Esophagus squamous epithelium (tissue), 5 donors: ENCODE measurements around the gene RPTOR. TPM values are rescaled to one million over a fixed set of nuclear protein-coding genes. Genes with fewer than 3 reads are reported as not detected.

Source experiments
- DNase-seq: peaks from one replicate; lab custom pipeline; 2025; lab: John Stamatoyannopoulos, UW
- H3K27ac ChIP-seq, 4 donors: fragments of 200-600 bp; sonication (generic); one replicate each; pipeline ENCODE4 v1.5.1; 2016 to 2019; ENCODE audit warnings: mild to moderate bottlenecking in 1 of 4
- H3K27me3 ChIP-seq, 4 donors: fragments of 200-600 bp; sonication (generic); 1 replicate in 3 of 4; 2 replicates in 1 of 4; pipeline versions ENCODE4 v1.5.1 to v1.6.0; 2017 to 2021; ENCODE audit warnings: antibody characterized with exemption in 1 of 4
- H3K36me3 ChIP-seq, 3 donors: fragments of 200-600 bp; sonication (generic); one replicate each; pipeline ENCODE4 v1.5.1; 2016 to 2019
- H3K4me1 ChIP-seq, 3 donors: fragments of 200-600 bp; sonication (generic); one replicate each; pipeline ENCODE4 v1.5.1; 2017 to 2019
- H3K4me3 ChIP-seq, 4 donors: fragments of 200-600 bp; sonication (generic); 1 replicate in 3 of 4; 2 replicates in 1 of 4; pipeline ENCODE4 v1.5.1; 2016 to 2019; ENCODE audit warnings: mild to moderate bottlenecking in 2 of 4, moderate library complexity in 1 of 4
- H3K9me3 ChIP-seq, 3 donors: fragments of 200-600 bp; sonication (generic); one replicate each; pipeline ENCODE4 v1.5.1; 2016 to 2019
- CTCF ChIP-seq, 6 experiments: fragments of 450-650 bp in 4 of 6; fragments of 200-600 bp in 2 of 6; sonication (generic) in 2 of 6; IDR thresholded peaks; one replicate each; pipeline ENCODE4 v1.5.1; 2016 to 2019; ENCODE audit warnings: antibody characterized with exemption in 6 of 6, mild to moderate bottlenecking in 4 of 6, moderate library complexity in 4 of 6
- POLR2A ChIP-seq, 4 donors: fragments of 450-650 bp; IDR thresholded peaks; one replicate each; pipeline ENCODE4 v1.6.1; 2017; ENCODE audit warnings: antibody characterized with exemption in 4 of 4, mild to moderate bottlenecking in 4 of 4, moderate library complexity in 3 of 4
- WGBS, 2 donors: methylation state at CpG; one replicate each; pipeline ENCODE4 v1.1.5; 2018; 5-methylcytosine and 5-hydroxymethylcytosine counted together
- intact Hi-C: fragments of 100-400 bp; cut with DNase I; formaldehyde crosslinking; loops from one replicate; pipeline ENCODE4 v1.15.0; 2022
- total RNA-seq, 4 donors: library from RNA; depleted of rRNA; stranded (reverse); fragments of >200 nt; gene quantifications; one replicate each; pipeline ENCODE4 v1.1.0, GENCODE V29; 2016
- donor health status: DM: yes; HTN: yes; CAD: no.

Gene RPTOR
- total RNA-seq, 4 donors from 2014 or later: 11.7 to 27.8 (median 22.8) TPM

DNA sequence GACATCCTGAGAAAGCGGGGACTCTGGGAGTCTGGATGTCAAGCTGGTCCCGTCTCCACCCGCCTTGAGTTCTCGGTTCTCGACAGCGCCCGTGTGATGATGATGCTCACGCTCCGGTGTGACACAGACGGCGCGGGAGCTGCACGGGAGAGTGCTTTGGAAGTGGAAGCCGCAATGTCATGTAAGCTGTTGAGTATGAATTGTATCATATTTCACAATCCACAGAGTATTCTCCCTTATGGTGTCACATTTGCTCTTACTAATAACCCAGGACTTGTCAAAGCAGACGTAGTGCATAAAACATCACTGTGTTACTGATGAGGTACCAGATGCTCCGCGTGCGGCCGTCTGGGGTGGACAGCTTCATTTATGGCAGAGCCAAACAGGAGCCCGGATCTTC, 229.5 kb downstream of the RPTOR start:
- Histone ChIP-seq H3K9me3 (no peaks in the 10 kb centered on the region), H3K27ac (peak overlapping the region in 3 of 4 donors; percentile 70 to 76 (median 71))

DNA sequence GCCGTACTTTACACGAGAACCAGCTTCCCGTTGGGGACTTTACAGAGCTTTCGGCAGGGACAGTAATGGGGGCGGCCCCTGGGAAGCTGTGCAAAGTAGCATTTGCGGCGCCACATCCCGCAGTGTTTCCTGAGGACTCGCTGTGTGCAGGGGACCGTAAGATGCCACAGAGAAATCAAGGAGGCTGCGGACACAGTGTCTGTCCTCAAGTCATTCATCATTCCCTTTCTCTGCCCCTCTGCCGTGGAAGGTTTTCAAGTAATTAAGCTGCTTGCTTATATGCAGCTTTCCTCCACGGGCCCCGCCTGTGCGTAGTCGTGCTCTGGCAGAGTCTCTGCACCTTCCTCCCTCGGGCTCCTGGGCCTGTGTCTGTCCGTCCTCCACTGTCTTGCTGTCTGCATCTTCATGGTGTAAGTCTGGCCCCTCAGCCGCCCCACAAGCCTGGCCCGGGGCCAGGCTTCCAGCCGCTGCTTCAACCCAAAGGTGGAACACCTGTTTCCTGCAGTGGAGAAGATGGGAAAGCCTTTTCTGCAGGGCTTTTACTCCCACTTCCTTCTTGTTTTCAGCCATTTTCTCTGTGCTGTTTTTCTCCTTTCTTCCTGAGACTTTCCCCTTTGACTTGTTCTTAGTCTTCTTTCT, 230.1 kb downstream of the RPTOR start:
- H3K4me3 ChIP-seq: no peak overlapping the region
- WGBS, 2 donors: 76 to 81% methylated on average over 20 of the region's 21 CpGs
- peak overlapping the region in 3 of 4 donors; percentile 70 to 76 (median 71) for H3K27ac ChIP-seq
- no peak for DNase-seq
- H3K27me3 ChIP-seq: no peaks in the 10 kb centered on the region
- intact Hi-C loops: no loop called here
- H3K4me1 ChIP-seq: peaks cover 4 to 28% (median 4%) of the 10 kb centered on the region in 3 donors
- H3K36me3 ChIP-seq: peaks cover 0 to 59% (median 0%) of the 10 kb centered on the region in 3 donors
- no peaks in the 10 kb centered on the region for H3K9me3 ChIP-seq
- TF ChIP-seq CTCF (IDR thresholded peaks at IDR 0.05): no peak
- TF ChIP-seq POLR2A (IDR thresholded peaks at IDR 0.05): no peak

More for the DNA sequence above, 229.5 kb downstream of the RPTOR start:
- intact Hi-C loops: no loop called here
- no peak for TF ChIP-seq CTCF (IDR thresholded peaks at IDR 0.05)
- TF ChIP-seq POLR2A (IDR thresholded peaks at IDR 0.05): no peak
- Histone ChIP-seq H3K27me3 (no peaks in the 10 kb centered on the region), H3K36me3 (peaks cover 0 to 55% (median 0%) of the 10 kb centered on the region in 3 donors), H3K4me3 (no peak overlapping the region), H3K4me1 (peaks cover 4 to 23% (median 4%) of the 10 kb centered on the region in 3 donors)
- 93 to 99% methylated on average over 17 to 18 of the region's 20 CpGs for WGBS, 2 donors
- DNase-seq: no peak

GRCh38 chr17:80775863-80776262, 231.2 kb downstream of the RPTOR start:
- peaks cover 4 to 29% (median 7%) of the 10 kb centered on the region in 3 donors for H3K4me1 ChIP-seq
- intact Hi-C loops: no loop called here

DNA sequence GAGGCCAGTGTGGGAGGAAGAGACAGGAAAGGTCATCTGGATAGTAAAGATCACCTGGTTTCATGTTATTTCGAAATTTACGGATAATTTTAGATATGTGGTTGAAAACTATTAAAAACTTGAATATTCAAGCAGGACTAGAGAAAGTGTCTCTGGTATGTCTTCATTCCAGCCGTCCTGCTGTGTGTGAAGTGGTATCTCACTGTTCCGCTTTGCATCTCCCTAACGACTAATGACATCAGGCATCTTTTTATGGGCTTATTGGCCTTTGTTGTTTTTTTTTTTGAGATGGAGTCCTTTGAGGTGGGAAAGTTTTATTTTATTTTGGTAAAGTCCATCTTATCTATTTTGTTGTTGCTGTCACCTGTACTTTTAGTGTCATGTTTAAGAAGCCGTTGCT, 232.6 kb downstream of the RPTOR start:
- TF ChIP-seq CTCF (IDR thresholded peaks at IDR 0.05) (no peak), POLR2A (IDR thresholded peaks at IDR 0.05) (no peak)
- Histone ChIP-seq H3K9me3 (no peaks in the 10 kb centered on the region), H3K4me3 (no peak overlapping the region), H3K4me1 (peaks cover 4 to 38% (median 7%) of the 10 kb centered on the region in 3 donors), H3K27ac (no peak overlapping the region), H3K36me3 (peaks cover 0 to 39% (median 0%) of the 10 kb centered on the region in 3 donors), H3K27me3 (no peaks in the 10 kb centered on the region)
- no peak for DNase-seq
- WGBS, 2 donors: 92 to 94% methylated on average over 6 of the region's 6 CpGs
- intact Hi-C loops: no loop called here

More at GRCh38 chr17:80775863-80776262, 231.2 kb downstream of the RPTOR start:
- no peak for DNase-seq
- no peaks in the 10 kb centered on the region for H3K27me3 ChIP-seq
- no peaks in the 10 kb centered on the region for H3K9me3 ChIP-seq
- TF ChIP-seq POLR2A (IDR thresholded peaks at IDR 0.05) (no peak), CTCF (IDR thresholded peaks at IDR 0.05) (no peak)
- H3K27ac ChIP-seq: no peak overlapping the region
- H3K36me3 ChIP-seq: peaks cover 0 to 50% (median 0%) of the 10 kb centered on the region in 3 donors
- H3K4me3 ChIP-seq: no peak overlapping the region
- WGBS, 2 donors: 85 to 86% methylated on average over 2 of the region's 2 CpGs

DNA sequence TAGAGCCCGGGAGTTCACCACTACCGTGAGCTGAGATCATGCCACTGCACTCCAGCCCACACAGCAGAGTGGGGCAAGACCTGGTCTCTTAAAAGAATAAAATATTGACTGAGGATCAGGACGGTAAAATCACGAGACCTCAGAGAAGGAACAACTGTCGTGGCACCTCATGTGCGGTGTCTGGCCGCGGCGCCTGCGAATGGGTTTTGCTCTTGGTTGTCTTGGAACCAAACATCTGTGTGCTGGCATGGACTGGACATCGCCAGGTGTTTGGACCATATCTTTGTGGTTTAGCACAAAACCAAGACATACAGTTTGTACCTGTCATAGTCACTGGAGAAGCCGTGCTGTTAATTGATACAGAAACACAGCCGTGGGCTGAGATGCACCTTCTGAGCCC, 234.1 kb downstream of the RPTOR start:
- H3K4me3 ChIP-seq: no peak overlapping the region
- peaks cover 0 to 39% (median 0%) of the 10 kb centered on the region in 3 donors for H3K36me3 ChIP-seq
- peaks cover 0 to 42% (median 14%) of the 10 kb centered on the region in 3 donors for H3K4me1 ChIP-seq
- 94 to 95% methylated on average over 10 to 11 of the region's 13 CpGs for WGBS, 2 donors
- DNase-seq: no peak
- no peaks in the 10 kb centered on the region for H3K27me3 ChIP-seq
- H3K27ac ChIP-seq: no peak overlapping the region
- TF ChIP-seq CTCF (IDR thresholded peaks at IDR 0.05) (no peak), POLR2A (IDR thresholded peaks at IDR 0.05) (no peak)
- no peaks in the 10 kb centered on the region for H3K9me3 ChIP-seq
- intact Hi-C loops: no loop called here
